PC-9 (cell line): ENCODE measurements around the gene LRRC4C. TPM values are rescaled to one million over a fixed set of nuclear protein-coding genes. Genes with fewer than 3 reads are reported as not detected.

Experiments
- BruUV-seq: library from RNA; stranded (reverse); fragments of 400-500 nt; replicated peaks from 2 replicates; lab custom pipeline; 2021; lab: Mats Ljungman, UMichigan
- CTCF ChIA-PET: fragments of 300-600 bp; sonication (Branson Sonifier 250); formaldehyde crosslinking; loops from one replicate; lab custom pipeline; 2022; ENCODE audit warnings: antibody characterized with exemption; lab: Charles Lee
- POLR2A ChIA-PET: fragments of 300-600 bp; sonication (Branson Sonifier 250); formaldehyde crosslinking; loops from one replicate; lab custom pipeline; 2022; ENCODE audit warnings: antibody characterized with exemption; ENCODE audit not compliant: unreplicated experiment; lab: Charles Lee
- DNase-seq, 2 experiments: peaks; one replicate each; pipeline versions ENCODE4 v3.0.0 to v3.0.0-alpha.2; 2015 to 2022; ENCODE audit warnings: mixed read lengths in 1 of 2
- H2AFZ ChIP-seq: fragments of 200-600 bp; sonication (generic); 2 replicates; pipeline ENCODE4 v1.8.1; 2017; ENCODE audit warnings: antibody characterized with exemption
- H3F3A ChIP-seq: fragments of 200-600 bp; sonication (generic); 2 replicates; pipeline ENCODE4 v1.8.1; 2017; ENCODE audit warnings: antibody characterized with exemption, mild to moderate bottlenecking, low read depth; ENCODE audit not compliant: insufficient read depth
- H3K27ac ChIP-seq: fragments of 200-600 bp; sonication (generic); 2 replicates; pipeline ENCODE4 v1.6.1; 2016; ENCODE audit warnings: mixed run types
- H3K27me3 ChIP-seq: fragments of 200-600 bp; sonication (generic); 2 replicates; pipeline ENCODE4 v1.6.1; 2016; ENCODE audit warnings: low read depth, mixed run types; ENCODE audit not compliant: insufficient read depth
- H3K36me3 ChIP-seq: fragments of 200-600 bp; sonication (generic); 2 replicates; pipeline ENCODE4 v1.6.1; 2016; ENCODE audit warnings: low read depth, mixed run types
- H3K4me1 ChIP-seq: fragments of 200-600 bp; sonication (generic); replicated peaks from 2 replicates; pipeline ENCODE4 v1.6.1; 2016; ENCODE audit warnings: mixed run types; ENCODE audit not compliant: insufficient read depth
- H3K4me2 ChIP-seq: fragments of 200-600 bp; sonication (generic); 2 replicates; pipeline ENCODE4 v1.6.1; 2017; ENCODE audit warnings: mixed run types
- H3K4me3 ChIP-seq: fragments of 200-600 bp; sonication (generic); 2 replicates; pipeline ENCODE4 v1.6.1; 2016; ENCODE audit warnings: mixed run types
- H3K79me2 ChIP-seq: fragments of 200-600 bp; sonication (generic); 2 replicates; pipeline ENCODE4 v1.6.1; 2017; ENCODE audit warnings: low read depth, mixed run types
- H3K9me2 ChIP-seq: fragments of 200-600 bp; sonication (generic); 2 replicates; pipeline ENCODE4 v1.8.1; 2017; ENCODE audit warnings: mild to moderate bottlenecking; ENCODE audit not compliant: insufficient read depth
- H3K9me3 ChIP-seq: fragments of 200-600 bp; sonication (generic); 2 replicates; pipeline ENCODE4 v1.8.1; 2016; ENCODE audit warnings: low read depth; ENCODE audit not compliant: insufficient read depth
- H4K20me1 ChIP-seq: fragments of 200-600 bp; sonication (generic); 2 replicates; pipeline ENCODE4 v1.8.1; 2017; ENCODE audit not compliant: insufficient read depth
- EZH2 ChIP-seq: fragments of 200-600 bp; sonication (generic); IDR thresholded peaks from 2 replicates; pipeline ENCODE4 v1.8.0; 2017; ENCODE audit warnings: antibody characterized with exemption, low read depth
- intact Hi-C: fragments of 100-400 bp; cut with micrococcal nuclease; formaldehyde crosslinking; loops from one replicate; pipeline ENCODE4 v1.10.0; 2022; ENCODE audit not compliant: unreplicated experiment
- total RNA-seq: library from RNA; stranded (reverse); gene quantifications from 2 replicates; pipeline ENCODE4 v1.2.3, GENCODE V29; 2021
- TF ChIP-seq, protein P1 (sequence below): fragments of 200-600 bp; sonication (generic); conservative IDR thresholded peaks from 2 replicates; pipeline ENCODE4 v1.6.1; 2017; ENCODE audit warnings: mixed run types, antibody characterized with exemption, mild to moderate bottlenecking, moderate library complexity

LRRC4C gene
- total RNA-seq, 1 experiment from 2014 or later: not detected

DNA sequence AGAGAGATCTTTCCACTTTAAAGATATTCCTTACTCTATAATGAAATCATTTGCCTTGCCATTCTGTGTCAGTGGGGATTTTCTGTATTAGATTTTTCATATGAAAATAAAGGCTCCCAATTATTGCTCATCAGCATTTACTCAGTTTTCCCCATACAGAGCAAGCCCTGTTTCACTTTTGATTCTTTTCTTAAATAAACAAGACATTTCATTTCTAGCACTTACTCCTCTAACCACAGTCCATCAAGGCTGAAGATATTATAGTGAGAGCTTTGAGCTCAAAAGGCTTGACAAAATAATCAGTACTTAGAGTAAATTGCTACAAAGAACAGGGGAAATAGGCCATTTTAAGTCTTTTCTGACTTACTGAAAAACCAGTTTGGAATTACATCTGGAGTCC lies 385.1 kb downstream of the LRRC4C start:
- intact Hi-C loops: no loop called here
- no peaks in the 10 kb centered on the region for H4K20me1 ChIP-seq
- POLR2A ChIA-PET: no interaction called here
- BruUV-seq: no TSS peak
- no peaks in the 10 kb centered on the region for H3K4me1 ChIP-seq
- H3K36me3 ChIP-seq: no peaks in the 10 kb centered on the region
- no peak for DNase-seq
- no peaks in the 10 kb centered on the region for H3F3A ChIP-seq
- no peak overlapping the region for H3K4me3 ChIP-seq
- H3K79me2 ChIP-seq: no peaks in the 10 kb centered on the region
- no peaks in the 10 kb centered on the region for H3K9me2 ChIP-seq
- no peaks in the 10 kb centered on the region for H3K27me3 ChIP-seq
- TF ChIP-seq, protein P1, sequence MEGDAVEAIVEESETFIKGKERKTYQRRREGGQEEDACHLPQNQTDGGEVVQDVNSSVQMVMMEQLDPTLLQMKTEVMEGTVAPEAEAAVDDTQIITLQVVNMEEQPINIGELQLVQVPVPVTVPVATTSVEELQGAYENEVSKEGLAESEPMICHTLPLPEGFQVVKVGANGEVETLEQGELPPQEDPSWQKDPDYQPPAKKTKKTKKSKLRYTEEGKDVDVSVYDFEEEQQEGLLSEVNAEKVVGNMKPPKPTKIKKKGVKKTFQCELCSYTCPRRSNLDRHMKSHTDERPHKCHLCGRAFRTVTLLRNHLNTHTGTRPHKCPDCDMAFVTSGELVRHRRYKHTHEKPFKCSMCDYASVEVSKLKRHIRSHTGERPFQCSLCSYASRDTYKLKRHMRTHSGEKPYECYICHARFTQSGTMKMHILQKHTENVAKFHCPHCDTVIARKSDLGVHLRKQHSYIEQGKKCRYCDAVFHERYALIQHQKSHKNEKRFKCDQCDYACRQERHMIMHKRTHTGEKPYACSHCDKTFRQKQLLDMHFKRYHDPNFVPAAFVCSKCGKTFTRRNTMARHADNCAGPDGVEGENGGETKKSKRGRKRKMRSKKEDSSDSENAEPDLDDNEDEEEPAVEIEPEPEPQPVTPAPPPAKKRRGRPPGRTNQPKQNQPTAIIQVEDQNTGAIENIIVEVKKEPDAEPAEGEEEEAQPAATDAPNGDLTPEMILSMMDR: no peak
- no peak for TF ChIP-seq EZH2
- no peak overlapping the region for H3K27ac ChIP-seq
- H2AFZ ChIP-seq: no peak overlapping the region
- CTCF ChIA-PET: no interaction called here
- no peaks in the 10 kb centered on the region for H3K9me3 ChIP-seq
- no peak overlapping the region for H3K4me2 ChIP-seq

DNA sequence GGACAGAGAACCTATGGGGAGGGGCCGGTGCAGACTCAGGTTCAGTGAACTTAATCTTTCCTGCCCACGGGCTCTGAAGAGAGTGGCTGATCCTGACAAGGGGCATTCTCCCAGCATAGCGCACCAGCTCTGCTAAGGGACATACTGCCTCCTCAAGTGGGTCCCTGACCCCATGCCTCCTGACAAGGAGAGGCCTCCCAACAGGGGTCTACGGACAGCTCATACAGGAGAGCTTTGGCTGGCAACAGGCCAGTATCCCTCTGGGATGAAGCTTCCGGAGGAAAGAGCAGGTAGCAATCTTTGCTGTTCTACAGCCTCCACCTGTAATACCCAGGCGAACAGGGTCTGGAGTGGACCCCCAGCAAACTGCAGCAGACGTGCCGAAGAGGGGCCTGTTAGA lies 394.0 kb downstream of the LRRC4C start:
- Histone ChIP-seq H3K9me2 (no peaks in the 10 kb centered on the region), H3K9me3 (no peaks in the 10 kb centered on the region), H3F3A (no peaks in the 10 kb centered on the region), H3K4me3 (no peak overlapping the region), H3K4me2 (no peak overlapping the region), H3K4me1 (no peaks in the 10 kb centered on the region), H3K79me2 (no peaks in the 10 kb centered on the region), H3K27ac (no peak overlapping the region), H4K20me1 (no peaks in the 10 kb centered on the region; the same call in 1 of the 2 replicates), H3K27me3 (no peaks in the 10 kb centered on the region), H3K36me3 (no peaks in the 10 kb centered on the region), H2AFZ (no peak overlapping the region)
- TF ChIP-seq EZH2: no peak
- TF ChIP-seq, protein P1: no peak
- CTCF ChIA-PET: no interaction called here
- no peak for DNase-seq
- POLR2A ChIA-PET: no interaction called here
- no TSS peak for BruUV-seq
- intact Hi-C loops: no loop called here

DNA sequence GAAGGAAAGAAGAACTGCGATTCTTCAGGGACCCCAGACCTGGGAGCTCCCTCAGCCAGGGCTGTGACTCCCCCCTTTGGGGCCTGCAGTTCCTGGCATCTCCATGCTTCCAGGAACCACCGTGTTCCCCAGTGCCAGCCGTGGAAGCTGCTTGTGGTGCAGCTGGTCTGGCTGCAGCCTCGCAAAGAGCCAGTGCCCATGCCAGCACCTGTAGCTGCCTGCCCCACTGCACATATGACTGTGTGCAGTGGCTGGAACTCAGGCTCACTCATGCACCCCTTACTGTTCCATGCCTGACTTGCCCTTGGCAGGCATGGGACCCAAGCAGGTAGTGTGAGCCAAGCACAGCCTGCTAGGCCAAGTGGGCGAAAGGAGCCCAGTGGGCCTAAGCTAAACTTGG lies 401.3 kb downstream of the LRRC4C start:
- H3F3A ChIP-seq: no peaks in the 10 kb centered on the region
- no peaks in the 10 kb centered on the region for H3K4me1 ChIP-seq
- no peaks in the 10 kb centered on the region for H3K9me2 ChIP-seq
- ChIA-PET POLR2A (no interaction called here), CTCF (no interaction called here)
- intact Hi-C loops: no loop called here
- no peaks in the 10 kb centered on the region for H4K20me1 ChIP-seq
- no peaks in the 10 kb centered on the region for H3K36me3 ChIP-seq
- no TSS peak for BruUV-seq
- DNase-seq: no peak
- TF ChIP-seq EZH2: no peak
- TF ChIP-seq, protein P1: no peak
- H3K27me3 ChIP-seq: no peaks in the 10 kb centered on the region
- no peak overlapping the region for H3K4me2 ChIP-seq
- H3K4me3 ChIP-seq: no peak overlapping the region
- H3K79me2 ChIP-seq: no peaks in the 10 kb centered on the region
- no peak overlapping the region for H2AFZ ChIP-seq
- no peak overlapping the region for H3K27ac ChIP-seq
- no peaks in the 10 kb centered on the region for H3K9me3 ChIP-seq
